SK-N-SH treated with all-trans-retinoic acid at 6 μM for 48 hours (cell line): ENCODE results near the gene CACNA1C.

ENCODE experiments used
- ARNTL ChIP-seq: fragments of 450-650 bp; formaldehyde crosslinking; IDR thresholded peaks from 2 replicates; pipeline ENCODE4 v1.5.0; 2020; ENCODE audit warnings: low read depth, mild to moderate bottlenecking, moderate library complexity, borderline replicate concordance
- CSDC2 ChIP-seq: fragments of 250-450 bp; sonication (Bioruptor Pico); IDR thresholded peaks from 2 replicates; pipeline ENCODE4 v1.5.0; 2020; ENCODE audit warnings: mild to moderate bottlenecking, moderate library complexity
- ESRRG ChIP-seq: fragments of 250-450 bp; sonication (Bioruptor Pico); IDR thresholded peaks from 2 replicates; pipeline ENCODE4 v1.6.1; 2021; ENCODE audit warnings: mild to moderate bottlenecking
- POU6F1 ChIP-seq: fragments of 250-450 bp; sonication (Bioruptor Pico); IDR thresholded peaks from 2 replicates; pipeline ENCODE4 v1.8.0; 2021; ENCODE audit warnings: low read depth, mild to moderate bottlenecking, moderate library complexity, borderline replicate concordance
- RARB ChIP-seq: fragments of 250-450 bp; sonication (Bioruptor Pico); IDR thresholded peaks from 2 replicates; pipeline ENCODE4 v1.8.0; 2021; ENCODE audit warnings: mild to moderate bottlenecking, moderate library complexity
- TCF4 ChIP-seq: fragments of 250-450 bp; sonication (Bioruptor Pico); IDR thresholded peaks from 2 replicates; pipeline ENCODE4 v1.8.0; 2021; ENCODE audit warnings: mild to moderate bottlenecking, moderate library complexity, borderline replicate concordance
- ZFP3 ChIP-seq: fragments of 250-450 bp; sonication (Bioruptor Pico); IDR thresholded peaks from 2 replicates; pipeline ENCODE4 v1.5.0; 2020; ENCODE audit warnings: mild to moderate bottlenecking, moderate library complexity
- ZFP30 ChIP-seq: fragments of 450-650 bp; formaldehyde crosslinking; IDR thresholded peaks from 2 replicates; pipeline ENCODE4 v1.5.0; 2022; ENCODE audit warnings: mild to moderate bottlenecking, moderate library complexity
- ZNF565 ChIP-seq: fragments of 450-650 bp; formaldehyde crosslinking; conservative IDR thresholded peaks from 2 replicates; pipeline ENCODE4 v1.5.0; 2020; ENCODE audit warnings: low read depth, mild to moderate bottlenecking, moderate library complexity
- ZNF70 ChIP-seq: fragments of 450-650 bp; formaldehyde crosslinking; IDR thresholded peaks from 2 replicates; pipeline ENCODE4 v1.5.0; 2020; ENCODE audit warnings: mild to moderate bottlenecking, moderate library complexity
- ZNF8 ChIP-seq: fragments of 450-650 bp; formaldehyde crosslinking; IDR thresholded peaks from 2 replicates; pipeline ENCODE4 v1.5.0; 2020; ENCODE audit warnings: mild to moderate bottlenecking, moderate library complexity

DNA sequence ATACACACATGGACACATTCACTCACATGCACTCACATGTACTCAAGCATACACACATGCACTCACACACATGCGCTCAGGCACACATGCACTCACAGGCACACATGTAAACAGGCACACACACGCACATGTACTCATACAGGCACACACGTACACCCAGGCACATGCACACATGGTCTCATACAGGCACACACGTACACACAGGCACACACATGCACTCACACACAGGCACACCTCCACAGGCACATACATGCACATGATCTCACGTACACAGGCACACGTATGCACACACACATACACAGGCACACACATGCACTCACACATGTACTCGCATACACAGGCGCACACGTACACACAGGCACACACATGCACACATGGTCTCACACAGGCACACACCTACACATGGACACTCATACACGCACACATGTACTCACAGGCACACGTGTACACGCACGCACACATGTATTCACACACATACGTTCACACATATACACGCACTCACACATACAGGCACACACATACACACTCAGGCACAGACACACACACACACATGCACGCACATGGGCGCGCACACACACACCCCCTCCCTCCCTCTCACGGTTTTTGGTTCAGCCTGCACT is 138.9 kb downstream of the CACNA1C start:
- no peak for TF ChIP-seq ESRRG
- no peak for TF ChIP-seq TCF4 (CRISPR knock-in tag)
- TF ChIP-seq ZFP30 = no peak
- no peak for TF ChIP-seq ARNTL
- no peak for TF ChIP-seq ZNF565
- no peak for TF ChIP-seq ZFP3
- no peak for TF ChIP-seq RARB (CRISPR knock-in tag)
- TF ChIP-seq CSDC2 (CRISPR knock-in tag) = no peak
- no peak for TF ChIP-seq ZNF70 (CRISPR knock-in tag)
- no peak for TF ChIP-seq POU6F1 (CRISPR knock-in tag)
- TF ChIP-seq ZNF8 (CRISPR knock-in tag) = no peak
